ENCODE measurements around the gene FOSL1. TPM values are rescaled to one million over a fixed set of nuclear protein-coding genes. Genes with fewer than 3 reads are reported as not detected.

FOSL1 gene
- total and polyA plus RNA-seq, 2 of the 13 experiments (the other 11 are each of a cell fraction or from before 2014, with no cell fraction given) = 4.0 to 4.1 TPM

DNA sequence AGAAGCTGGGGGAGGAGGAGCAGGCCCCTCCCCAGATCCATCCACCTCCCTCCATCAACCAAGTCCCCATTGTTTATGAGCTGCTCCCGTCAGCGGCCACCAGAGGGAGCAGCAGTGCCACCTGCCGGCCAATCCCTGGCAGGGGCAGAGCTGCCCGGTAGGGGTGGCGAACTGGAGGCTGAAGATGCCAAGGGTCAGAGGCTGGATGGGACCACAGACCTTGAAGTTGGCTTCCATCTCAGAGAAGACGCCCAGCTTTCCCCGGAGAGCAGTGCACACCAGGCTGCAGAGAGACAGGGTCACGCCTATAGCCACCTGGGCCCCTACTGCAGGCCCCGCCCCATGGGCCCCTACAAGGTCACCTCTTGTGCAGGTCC, 15.5 kb downstream of the FOSL1 start (continued):
- TF ChIP-seq, protein P1, sequence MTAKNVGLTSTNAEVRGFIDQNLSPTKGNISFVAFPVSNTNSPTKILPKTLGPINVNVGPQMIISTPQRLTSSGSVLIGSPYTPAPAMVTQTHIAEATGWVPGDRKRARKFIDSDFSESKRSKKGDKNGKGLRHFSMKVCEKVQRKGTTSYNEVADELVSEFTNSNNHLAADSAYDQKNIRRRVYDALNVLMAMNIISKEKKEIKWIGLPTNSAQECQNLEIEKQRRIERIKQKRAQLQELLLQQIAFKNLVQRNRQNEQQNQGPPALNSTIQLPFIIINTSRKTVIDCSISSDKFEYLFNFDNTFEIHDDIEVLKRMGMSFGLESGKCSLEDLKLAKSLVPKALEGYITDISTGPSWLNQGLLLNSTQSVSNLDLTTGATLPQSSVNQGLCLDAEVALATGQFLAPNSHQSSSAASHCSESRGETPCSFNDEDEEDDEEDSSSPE (CRISPR knock-in tag; IDR thresholded peaks at IDR 0.05) = no peak
- TF ChIP-seq TMF1 (CRISPR knock-in tag; IDR thresholded peaks at IDR 0.05; ENCODE audit: low read depth) = no peak
- no peak for TF ChIP-seq HNF4A (CRISPR knock-in tag; IDR thresholded peaks at IDR 0.05)
- no peak for TF ChIP-seq ZNF660 (CRISPR knock-in tag; IDR thresholded peaks at IDR 0.05; ENCODE audit: borderline replicate concordance, low read depth)
- TF ChIP-seq ZNF567 (CRISPR knock-in tag; IDR thresholded peaks at IDR 0.05; ENCODE audit: borderline replicate concordance) = no peak
- TF ChIP-seq AHR (CRISPR knock-in tag; IDR thresholded peaks at IDR 0.05) = no peak
- TF ChIP-seq, protein P2, sequence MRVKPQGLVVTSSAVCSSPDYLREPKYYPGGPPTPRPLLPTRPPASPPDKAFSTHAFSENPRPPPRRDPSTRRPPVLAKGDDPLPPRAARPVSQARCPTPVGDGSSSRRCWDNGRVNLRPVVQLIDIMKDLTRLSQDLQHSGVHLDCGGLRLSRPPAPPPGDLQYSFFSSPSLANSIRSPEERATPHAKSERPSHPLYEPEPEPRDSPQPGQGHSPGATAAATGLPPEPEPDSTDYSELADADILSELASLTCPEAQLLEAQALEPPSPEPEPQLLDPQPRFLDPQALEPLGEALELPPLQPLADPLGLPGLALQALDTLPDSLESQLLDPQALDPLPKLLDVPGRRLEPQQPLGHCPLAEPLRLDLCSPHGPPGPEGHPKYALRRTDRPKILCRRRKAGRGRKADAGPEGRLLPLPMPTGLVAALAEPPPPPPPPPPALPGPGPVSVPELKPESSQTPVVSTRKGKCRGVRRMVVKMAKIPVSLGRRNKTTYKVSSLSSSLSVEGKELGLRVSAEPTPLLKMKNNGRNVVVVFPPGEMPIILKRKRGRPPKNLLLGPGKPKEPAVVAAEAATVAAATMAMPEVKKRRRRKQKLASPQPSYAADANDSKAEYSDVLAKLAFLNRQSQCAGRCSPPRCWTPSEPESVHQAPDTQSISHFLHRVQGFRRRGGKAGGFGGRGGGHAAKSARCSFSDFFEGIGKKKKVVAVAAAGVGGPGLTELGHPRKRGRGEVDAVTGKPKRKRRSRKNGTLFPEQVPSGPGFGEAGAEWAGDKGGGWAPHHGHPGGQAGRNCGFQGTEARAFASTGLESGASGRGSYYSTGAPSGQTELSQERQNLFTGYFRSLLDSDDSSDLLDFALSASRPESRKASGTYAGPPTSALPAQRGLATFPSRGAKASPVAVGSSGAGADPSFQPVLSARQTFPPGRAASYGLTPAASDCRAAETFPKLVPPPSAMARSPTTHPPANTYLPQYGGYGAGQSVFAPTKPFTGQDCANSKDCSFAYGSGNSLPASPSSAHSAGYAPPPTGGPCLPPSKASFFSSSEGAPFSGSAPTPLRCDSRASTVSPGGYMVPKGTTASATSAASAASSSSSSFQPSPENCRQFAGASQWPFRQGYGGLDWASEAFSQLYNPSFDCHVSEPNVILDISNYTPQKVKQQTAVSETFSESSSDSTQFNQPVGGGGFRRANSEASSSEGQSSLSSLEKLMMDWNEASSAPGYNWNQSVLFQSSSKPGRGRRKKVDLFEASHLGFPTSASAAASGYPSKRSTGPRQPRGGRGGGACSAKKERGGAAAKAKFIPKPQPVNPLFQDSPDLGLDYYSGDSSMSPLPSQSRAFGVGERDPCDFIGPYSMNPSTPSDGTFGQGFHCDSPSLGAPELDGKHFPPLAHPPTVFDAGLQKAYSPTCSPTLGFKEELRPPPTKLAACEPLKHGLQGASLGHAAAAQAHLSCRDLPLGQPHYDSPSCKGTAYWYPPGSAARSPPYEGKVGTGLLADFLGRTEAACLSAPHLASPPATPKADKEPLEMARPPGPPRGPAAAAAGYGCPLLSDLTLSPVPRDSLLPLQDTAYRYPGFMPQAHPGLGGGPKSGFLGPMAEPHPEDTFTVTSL (CRISPR knock-in tag; IDR thresholded peaks at IDR 0.05; ENCODE audit: borderline replicate concordance) = no peak
- TF ChIP-seq ZNF180 (CRISPR knock-in tag; IDR thresholded peaks at IDR 0.05; ENCODE audit: borderline replicate concordance, low read depth) = no peak
- no peak for TF ChIP-seq IKZF4 (CRISPR knock-in tag; IDR thresholded peaks at IDR 0.05; ENCODE audit: borderline replicate concordance, low read depth, not compliant biosample characterization)
